DMS79 treated with DMSO at 0.1 percent for 48 hours (cell line): ENCODE measurements around the gene PIGO.

Source experiments
- DNase-seq: peaks from one replicate; lab custom pipeline; 2025; lab: John Stamatoyannopoulos, UW

Gene PIGO

DNA sequence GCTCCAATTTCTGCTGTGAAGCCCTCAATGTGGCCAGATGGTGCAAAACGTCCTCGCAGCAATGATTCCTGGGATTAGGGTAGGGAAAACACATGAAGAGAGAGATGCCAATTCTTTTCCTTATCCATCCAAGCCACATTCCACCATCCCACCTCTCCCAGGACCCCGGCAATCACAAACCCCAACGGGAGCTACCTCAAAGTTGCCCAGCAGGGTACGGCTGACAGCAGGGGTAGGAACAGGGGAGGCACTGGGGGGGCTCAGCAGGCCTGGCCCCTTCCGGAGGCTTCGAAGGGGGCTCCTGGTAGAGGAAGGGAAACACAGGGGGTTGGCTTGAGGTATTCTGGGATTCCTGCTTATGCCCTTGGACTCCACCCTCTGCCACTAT is 9.9 kb upstream of the PIGO start:
- no peak for DNase-seq

- no peak for DNase-seq
These were observed 9.4 kb upstream of the PIGO start for GRCh38 chr9:35105571-35106342.

DNA sequence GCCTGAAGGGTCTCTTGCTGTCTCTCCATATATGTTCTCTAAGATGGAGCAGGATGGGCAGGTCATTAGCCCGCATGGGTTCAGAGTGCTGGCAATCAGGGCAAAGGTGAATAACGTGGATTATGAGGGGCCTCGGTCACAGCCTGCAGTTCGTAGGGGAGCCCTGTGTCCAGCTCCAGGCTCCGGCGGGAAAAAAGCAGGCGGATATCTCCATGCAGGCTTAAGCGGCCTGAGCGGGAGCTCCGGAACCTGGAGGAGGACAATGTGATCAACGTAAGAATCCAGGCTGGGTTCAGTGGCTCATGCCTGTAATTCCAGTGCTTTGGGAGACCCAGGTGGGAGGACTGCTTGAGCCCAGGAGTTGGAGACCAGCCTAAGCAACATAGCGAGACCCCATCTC is 8.7 kb upstream of the PIGO start:
- no peak for DNase-seq

GRCh38 chr9:35104586-35104985 is 8.2 kb upstream of the PIGO start:
- DNase-seq, result no peak

GRCh38 chr9:35103660-35104191 is 7.3 kb upstream of the PIGO start:
- no peak for DNase-seq

DNA sequence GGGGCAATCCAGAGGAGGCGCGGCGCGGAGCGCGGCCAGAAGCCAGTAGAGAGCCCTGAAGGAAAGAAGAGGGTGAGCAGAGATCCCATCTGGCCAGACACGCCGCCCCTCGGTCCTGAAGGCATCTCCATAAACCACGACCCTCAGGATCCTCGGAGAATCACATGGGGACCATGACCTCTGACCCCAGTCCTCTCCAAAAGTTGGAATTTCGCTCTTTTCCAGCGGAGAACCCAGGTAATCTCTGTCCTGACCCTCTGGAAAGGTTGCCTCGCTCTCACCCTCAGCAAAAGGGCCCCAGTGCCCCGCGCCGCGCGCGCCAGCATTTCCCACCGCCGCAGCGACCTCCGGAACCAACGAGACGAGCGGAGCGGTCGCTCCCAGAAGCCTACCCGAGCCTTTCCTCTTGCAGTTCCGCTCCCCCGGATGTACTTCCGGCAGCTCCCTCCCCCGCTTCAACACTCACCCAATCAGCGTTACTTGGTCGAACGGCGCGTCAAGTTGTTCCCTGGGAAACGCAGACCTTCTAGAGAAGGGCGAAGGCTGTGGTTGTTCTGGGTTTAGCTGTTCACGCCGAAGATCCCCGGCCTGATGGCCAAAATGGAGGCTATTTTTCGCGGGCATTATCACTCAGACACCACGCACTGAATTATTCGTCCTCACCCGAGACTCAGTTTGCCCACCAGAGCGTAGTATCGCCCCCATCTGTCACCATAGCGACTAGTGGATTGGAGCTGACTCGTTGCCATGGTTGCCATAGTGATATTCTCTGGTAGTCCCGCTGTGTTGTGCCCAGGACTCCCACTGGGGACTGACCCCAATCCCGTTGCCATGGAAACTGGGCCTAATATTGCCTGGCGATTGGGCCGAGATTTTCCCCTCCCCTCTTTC is 6.6 kb upstream of the PIGO start, which contains the start of gene STOML2:
STOML2 (minus strand) TSS at position 363 of the 891 bp plus-strand sequence; CDS start at position 326, 37 bp downstream.
- peak; percentile 95 for DNase-seq

DNA sequence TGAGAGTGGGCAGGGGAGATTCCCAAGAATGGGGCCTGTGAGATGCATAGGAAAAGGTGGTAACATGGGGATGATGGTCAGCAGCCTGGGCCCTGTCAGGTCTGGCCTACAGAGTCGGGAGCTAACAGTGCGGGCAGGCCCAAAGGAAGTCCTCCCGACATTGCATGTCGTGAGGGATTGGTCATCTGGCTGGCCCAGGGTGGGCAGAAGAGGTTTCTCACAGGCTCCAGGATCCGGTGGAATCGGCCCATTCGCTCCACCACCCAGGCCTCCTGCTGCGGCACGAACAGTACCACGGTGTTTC is 6.0 kb upstream of the PIGO start:
- no peak for DNase-seq

GRCh38 chr9:35097573-35097972 is 1.2 kb upstream of the PIGO start:
- DNase-seq, result no peak

DNA sequence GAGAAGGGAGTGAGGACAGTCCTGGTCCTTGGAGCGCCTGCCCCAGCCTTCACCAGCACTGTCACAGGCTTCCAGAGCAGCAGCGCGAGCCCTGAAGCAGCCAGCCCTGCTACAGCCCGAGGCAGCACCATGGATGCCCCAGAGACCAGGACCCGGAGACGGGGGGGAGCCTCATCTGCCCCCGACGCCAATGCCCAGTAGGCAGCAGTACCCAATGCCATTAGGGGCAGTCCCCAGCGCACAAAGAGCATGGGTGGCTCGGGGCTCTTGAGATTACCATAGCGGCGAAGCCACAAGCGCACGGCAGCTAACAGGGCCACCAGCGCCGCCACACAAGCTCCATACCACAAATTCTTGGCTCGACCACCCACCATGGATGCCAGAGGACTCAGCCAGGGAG is 4.9 kb downstream of the PIGO start:
- no peak for DNase-seq

DNA sequence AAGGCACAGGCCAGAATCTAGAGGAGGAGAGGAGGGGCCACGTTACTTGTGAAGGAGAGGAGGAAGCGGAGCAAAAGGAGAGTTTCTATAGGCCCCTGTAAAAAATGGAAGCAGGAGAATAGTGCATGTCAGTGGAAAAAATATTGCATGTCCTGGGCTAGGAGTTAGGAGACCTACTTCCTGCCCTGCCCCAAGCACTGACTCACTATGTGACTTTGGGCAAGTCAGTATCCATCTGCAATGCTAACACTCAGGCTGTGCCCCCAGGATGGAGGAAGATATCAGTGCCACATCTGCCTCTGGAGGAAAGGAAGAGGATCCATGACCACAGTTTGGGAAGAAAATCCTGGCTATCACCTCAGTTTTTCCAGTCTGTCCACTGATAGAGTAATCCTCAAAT is 7.0 kb downstream of the PIGO start:
- DNase-seq, result no peak

DNA sequence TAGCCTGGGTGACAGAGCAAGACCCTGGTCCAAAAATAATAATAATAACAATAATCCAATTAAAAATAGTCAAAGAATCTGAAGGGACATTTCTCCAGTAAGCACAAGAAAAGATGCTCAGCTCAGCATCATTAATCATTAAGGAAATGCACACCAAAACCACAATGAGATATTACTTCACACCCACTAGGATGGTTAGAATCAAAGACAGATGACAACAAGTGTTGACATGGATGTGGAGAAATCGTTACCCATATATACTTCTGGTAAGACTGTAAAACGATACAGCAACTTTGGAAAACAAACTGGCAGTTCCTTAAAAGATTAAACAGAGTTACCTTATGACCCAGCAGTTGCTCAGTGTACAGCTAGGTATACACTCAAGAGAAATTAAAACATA is 11.3 kb downstream of the PIGO start:
- DNase-seq, result no peak

DNA sequence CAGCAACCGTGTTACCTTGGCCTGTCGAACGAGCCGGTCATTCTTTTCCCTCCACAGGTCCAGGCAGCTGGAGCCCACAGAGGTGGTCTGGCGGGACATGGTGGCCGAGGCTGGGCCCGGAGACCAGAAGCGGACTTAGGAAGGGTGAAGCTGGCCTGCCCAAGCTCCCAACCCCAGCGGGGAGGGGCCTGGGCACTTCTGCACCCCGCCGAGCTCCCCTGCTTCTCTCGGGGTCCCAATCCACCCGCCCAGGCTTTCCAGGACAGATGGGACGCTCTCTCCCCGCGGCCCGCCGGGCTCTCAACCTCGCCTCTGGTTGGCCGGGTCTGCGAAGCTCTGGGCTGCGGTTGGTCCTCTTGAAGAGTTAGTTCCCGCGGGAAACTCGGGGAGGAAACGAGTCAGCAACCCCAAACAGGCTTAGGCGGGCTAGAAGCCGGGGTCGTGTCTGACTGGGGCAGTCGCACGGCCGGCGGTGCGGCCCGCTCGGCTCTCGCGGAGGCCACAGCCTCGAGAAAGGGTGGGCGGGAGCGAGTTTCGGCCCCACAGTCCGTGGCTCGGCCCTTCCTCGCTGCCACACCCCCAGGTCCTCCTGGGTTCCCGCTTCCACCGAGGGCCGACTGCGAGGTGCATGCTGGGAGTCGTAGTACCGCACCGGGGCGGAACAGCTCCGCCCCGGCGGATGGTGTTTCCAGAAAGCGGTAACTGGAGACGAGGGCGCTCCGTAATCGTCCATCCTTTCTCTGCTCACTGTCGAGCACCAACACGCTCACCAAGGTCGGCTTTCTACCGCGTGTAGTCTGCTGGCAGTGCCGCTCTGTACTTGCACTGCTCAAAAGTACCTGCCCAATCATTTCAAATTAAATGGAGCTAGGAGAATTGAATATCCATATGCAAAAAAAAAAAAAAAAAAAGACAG is 16.7 kb downstream of the PIGO start, which contains the start of gene FANCG:
FANCG (minus strand) TSS at position 517 of the 916 bp plus-strand sequence; CDS start at position 99, 418 bp downstream.
- peak; percentile 90 for DNase-seq

DNA sequence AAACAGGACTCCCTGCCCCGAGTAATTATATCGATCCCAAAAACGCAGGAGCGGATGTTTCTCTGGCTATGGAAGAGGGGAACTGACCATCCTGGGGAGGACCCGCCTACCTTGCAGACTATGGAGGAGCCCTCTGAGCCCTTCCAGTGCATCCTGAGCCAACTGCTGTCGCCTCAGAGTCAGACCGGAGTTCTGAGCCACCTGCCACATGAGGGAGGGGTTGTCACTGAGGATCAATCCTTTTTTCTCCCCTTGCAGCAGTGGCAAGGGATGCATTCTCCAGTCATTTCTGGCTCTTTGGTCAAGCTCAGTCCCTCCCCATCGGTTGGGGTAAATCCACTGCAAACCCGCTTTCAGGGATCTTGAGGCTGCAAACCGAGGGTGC is 17.4 kb downstream of the PIGO start:
- no peak for DNase-seq

- DNase-seq, result no peak
These were observed 18.3 kb downstream of the PIGO start for GRCh38 chr9:35078066-35078465.

DNA sequence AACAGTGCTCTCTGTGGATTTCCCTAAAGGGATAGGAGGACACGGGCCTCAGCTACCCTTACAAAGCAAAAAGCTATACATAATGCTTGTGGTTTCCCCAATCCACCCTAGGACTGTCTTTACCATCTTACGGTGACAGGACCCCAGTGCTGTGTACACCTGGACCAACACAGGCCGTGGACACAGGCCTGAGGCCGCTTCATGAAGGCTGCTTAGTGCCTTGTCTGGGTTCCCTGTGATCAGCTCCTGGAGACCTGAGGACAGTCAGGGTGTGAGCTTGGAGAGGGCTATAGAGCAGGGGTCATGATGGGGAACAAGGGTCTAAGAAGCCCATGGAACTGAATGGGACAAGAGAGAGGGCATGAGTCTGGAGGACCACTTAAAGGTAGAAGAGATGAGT is 19.5 kb downstream of the PIGO start:
- no peak for DNase-seq

GRCh38 chr9:35075358-35075757 is 21.0 kb downstream of the PIGO start:
- no peak for DNase-seq

GRCh38 chr9:35074791-35075190 is 21.6 kb downstream of the PIGO start:
- DNase-seq, result no peak

DNA sequence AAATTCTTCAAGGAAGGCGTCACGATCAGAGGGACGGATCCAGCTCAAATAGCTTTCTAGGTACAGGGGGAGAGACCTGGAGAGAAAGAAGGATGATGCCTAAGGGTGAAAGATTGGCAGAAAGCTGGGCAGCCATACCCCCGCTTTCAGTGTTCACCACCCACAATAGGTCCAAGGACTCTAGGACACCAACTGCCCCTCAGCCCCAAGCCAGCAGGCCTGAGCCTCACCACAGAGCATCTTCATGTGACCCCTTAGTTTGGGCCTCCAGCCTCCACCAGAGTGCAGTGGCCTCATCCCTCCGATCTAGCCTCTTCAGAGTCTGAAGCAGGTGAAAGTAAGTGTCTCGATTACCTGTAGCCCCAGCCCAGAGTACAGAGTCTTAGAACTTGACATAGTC is 22.2 kb downstream of the PIGO start:
- DNase-seq, result no peak

- DNase-seq, result no peak
These were observed 23.1 kb downstream of the PIGO start for GRCh38 chr9:35073279-35073612.

DNA sequence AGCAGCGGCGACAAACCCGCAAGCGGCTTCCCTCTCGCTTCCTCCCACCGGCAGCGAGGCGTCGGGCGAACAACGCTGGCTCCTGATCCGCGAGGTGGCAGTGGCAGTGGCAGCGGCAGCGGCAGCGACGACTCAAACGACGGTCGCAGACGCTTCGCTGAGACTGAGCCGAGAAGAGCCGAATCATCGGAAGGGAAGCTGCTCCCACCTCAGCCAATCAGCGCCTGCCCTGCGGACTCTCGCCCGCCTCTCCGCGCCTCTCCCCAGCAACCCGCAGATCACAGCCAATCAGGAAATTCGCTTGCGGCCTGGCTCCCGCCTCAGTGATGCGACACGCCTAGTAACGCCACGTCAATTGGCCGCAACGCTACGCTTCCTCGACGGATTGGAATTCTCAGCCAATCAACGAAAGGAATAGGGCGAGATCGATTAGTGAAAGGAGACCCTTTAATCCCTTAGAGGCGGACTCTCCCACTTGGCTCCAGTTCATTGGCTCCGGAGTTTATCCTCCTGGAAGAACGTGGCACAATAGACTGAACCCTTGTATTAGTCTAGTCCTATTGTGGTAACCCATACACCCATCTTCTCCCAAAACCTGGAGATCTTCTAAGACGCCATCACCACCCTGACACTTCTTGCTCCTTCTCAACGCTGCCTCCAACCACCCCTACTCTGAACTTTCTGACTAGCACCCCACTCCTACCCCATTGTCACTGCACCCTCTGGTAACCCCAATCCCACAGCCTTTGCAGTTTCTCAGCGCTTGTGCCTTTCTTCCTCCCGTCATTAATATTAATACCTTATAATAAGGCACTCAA is 23.7 kb downstream of the PIGO start, which contains the start of gene VCP:
VCP (minus strand) TSS at position 165 of the 818 bp plus-strand sequence. CDS start 272 bp downstream, outside the sequence.
- peak; percentile 98 for DNase-seq
